Measurements from ENCODE around the gene CNDP2.
"Not testable (repeated sequence)": the region's sequence is repeated elsewhere in the genome, so short reads cannot be mapped to it uniquely, and the experiment has no call there.

The CNDP2 gene

GRCh38 chr18:74562775-74563174, 66.6 kb downstream of the CNDP2 start:
- no peaks in the 10 kb centered on the region for H3K36me3 ChIP-seq (ENCODE audit: control insufficient read depth, insufficient read depth, low read length)
- H3K9ac ChIP-seq (ENCODE audit: low read length), result no peak overlapping the region
- H3K27me3 ChIP-seq (ENCODE audit: control insufficient read depth, insufficient read depth, low read length), result no peaks in the 10 kb centered on the region
- no peak overlapping the region for H3K27ac ChIP-seq (ENCODE audit: low read depth, low read length)
- H3K4me3 ChIP-seq (ENCODE audit: low read length), result no peak overlapping the region
- no peaks in the 10 kb centered on the region for H3K4me1 ChIP-seq (ENCODE audit: control insufficient read depth, insufficient read depth, low read length)

- H3K27ac ChIP-seq (ENCODE audit: low read depth, low read length), result no peak overlapping the region
- no peak overlapping the region for H3K9ac ChIP-seq (ENCODE audit: low read length)
- H3K36me3 ChIP-seq (ENCODE audit: control insufficient read depth, insufficient read depth, low read length), result no peaks in the 10 kb centered on the region
- no peaks in the 10 kb centered on the region for H3K4me1 ChIP-seq (ENCODE audit: control insufficient read depth, insufficient read depth, low read length)
- H3K27me3 ChIP-seq (ENCODE audit: control insufficient read depth, insufficient read depth, low read length), result no peaks in the 10 kb centered on the region
- H3K4me3 ChIP-seq (ENCODE audit: low read length), result no peak overlapping the region
These were observed 67.8 kb downstream of the CNDP2 start for GRCh38 chr18:74563999-74564398.

- not testable (repeated sequence) for H3K9ac ChIP-seq (ENCODE audit: low read length); H3K36me3 ChIP-seq (ENCODE audit: control insufficient read depth, insufficient read depth, low read length); H3K4me1 ChIP-seq (ENCODE audit: control insufficient read depth, insufficient read depth, low read length); H3K27ac ChIP-seq (ENCODE audit: low read depth, low read length); H3K27me3 ChIP-seq (ENCODE audit: control insufficient read depth, insufficient read depth, low read length); H3K4me3 ChIP-seq (ENCODE audit: low read length)
These were observed 69.0 kb downstream of the CNDP2 start for GRCh38 chr18:74565164-74565563.

- not testable (repeated sequence) for H3K27me3 ChIP-seq (ENCODE audit: control insufficient read depth, insufficient read depth, low read length); H3K4me1 ChIP-seq (ENCODE audit: control insufficient read depth, insufficient read depth, low read length); H3K9ac ChIP-seq (ENCODE audit: low read length); H3K4me3 ChIP-seq (ENCODE audit: low read length); H3K27ac ChIP-seq (ENCODE audit: low read depth, low read length); H3K36me3 ChIP-seq (ENCODE audit: control insufficient read depth, insufficient read depth, low read length)
These were observed 69.8 kb downstream of the CNDP2 start for GRCh38 chr18:74565993-74566392.

- Histone ChIP-seq H3K36me3 (ENCODE audit: control insufficient read depth, insufficient read depth, low read length) (no peaks in the 10 kb centered on the region), H3K27me3 (ENCODE audit: control insufficient read depth, insufficient read depth, low read length) (no peaks in the 10 kb centered on the region), H3K27ac (ENCODE audit: low read depth, low read length) (no peak overlapping the region), H3K4me3 (ENCODE audit: low read length) (no peak overlapping the region), H3K9ac (ENCODE audit: low read length) (no peak overlapping the region), H3K4me1 (ENCODE audit: control insufficient read depth, insufficient read depth, low read length) (no peaks in the 10 kb centered on the region)
These were observed 71.7 kb downstream of the CNDP2 start for GRCh38 chr18:74567822-74568221.

- Histone ChIP-seq H3K27ac (ENCODE audit: low read depth, low read length) (no peak overlapping the region), H3K36me3 (ENCODE audit: control insufficient read depth, insufficient read depth, low read length) (no peaks in the 10 kb centered on the region), H3K27me3 (ENCODE audit: control insufficient read depth, insufficient read depth, low read length) (no peaks in the 10 kb centered on the region), H3K4me3 (ENCODE audit: low read length) (no peak overlapping the region), H3K9ac (ENCODE audit: low read length) (no peak overlapping the region), H3K4me1 (ENCODE audit: control insufficient read depth, insufficient read depth, low read length) (no peaks in the 10 kb centered on the region)
These were observed 73.2 kb downstream of the CNDP2 start for GRCh38 chr18:74569401-74569800.

- no peak overlapping the region for H3K27ac ChIP-seq (ENCODE audit: low read depth, low read length)
- H3K4me1 ChIP-seq (ENCODE audit: control insufficient read depth, insufficient read depth, low read length), result no peaks in the 10 kb centered on the region
- no peak overlapping the region for H3K4me3 ChIP-seq (ENCODE audit: low read length)
- H3K9ac ChIP-seq (ENCODE audit: low read length), result no peak overlapping the region
- no peaks in the 10 kb centered on the region for H3K36me3 ChIP-seq (ENCODE audit: control insufficient read depth, insufficient read depth, low read length)
- no peaks in the 10 kb centered on the region for H3K27me3 ChIP-seq (ENCODE audit: control insufficient read depth, insufficient read depth, low read length)
These were observed 74.1 kb downstream of the CNDP2 start for GRCh38 chr18:74570266-74570665.

DNA sequence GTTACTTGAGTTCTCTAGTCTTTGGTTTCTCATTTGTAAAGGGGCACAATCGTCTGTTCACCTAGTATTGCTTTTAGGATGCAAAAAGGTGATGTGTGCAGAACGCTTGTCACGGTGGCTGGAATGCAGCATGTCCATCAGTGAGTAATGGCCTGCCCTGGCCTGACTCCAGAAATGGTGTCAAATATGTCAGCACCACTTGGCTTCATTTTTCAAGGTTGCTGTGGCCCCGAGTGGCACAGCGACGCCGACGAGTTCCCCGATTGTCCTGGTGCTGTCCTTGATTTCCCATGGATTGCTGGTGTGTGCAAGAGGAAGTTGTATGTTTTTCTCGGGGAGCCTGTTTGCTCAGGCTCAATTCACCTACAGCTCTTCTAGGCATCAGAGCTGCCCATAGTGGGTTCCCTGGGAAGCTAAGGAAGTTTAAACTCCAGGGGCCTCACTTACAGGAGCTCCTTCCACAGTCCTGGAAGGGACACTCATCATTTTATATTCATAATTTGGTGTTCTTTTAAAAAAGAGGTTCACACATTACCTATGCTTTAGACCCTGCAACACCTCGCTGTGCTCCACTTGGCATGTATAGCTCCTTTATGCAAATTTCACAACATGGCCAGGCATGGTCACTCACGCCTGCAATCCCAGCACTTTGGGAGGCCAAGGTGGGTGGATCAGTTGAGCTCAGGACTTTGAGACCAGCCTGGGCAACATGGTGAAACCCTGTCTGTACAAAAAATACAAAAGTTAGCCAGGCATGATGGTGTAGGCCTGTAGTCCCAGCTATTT, 75.9 kb downstream of the CNDP2 start:
- H3K4me3 ChIP-seq (ENCODE audit: low read length), result no peak overlapping the region
- H3K27ac ChIP-seq (ENCODE audit: low read depth, low read length), result no peak overlapping the region
- no peaks in the 10 kb centered on the region for H3K36me3 ChIP-seq (ENCODE audit: control insufficient read depth, insufficient read depth, low read length)
- H3K9ac ChIP-seq (ENCODE audit: low read length), result no peak overlapping the region
- no peaks in the 10 kb centered on the region for H3K4me1 ChIP-seq (ENCODE audit: control insufficient read depth, insufficient read depth, low read length)
- H3K27me3 ChIP-seq (ENCODE audit: control insufficient read depth, insufficient read depth, low read length), result no peaks in the 10 kb centered on the region

- Histone ChIP-seq H3K9ac (ENCODE audit: low read length) (no peak overlapping the region), H3K27ac (ENCODE audit: low read depth, low read length) (no peak overlapping the region), H3K27me3 (ENCODE audit: control insufficient read depth, insufficient read depth, low read length) (no peaks in the 10 kb centered on the region), H3K4me1 (ENCODE audit: control insufficient read depth, insufficient read depth, low read length) (no peaks in the 10 kb centered on the region), H3K4me3 (ENCODE audit: low read length) (no peak overlapping the region), H3K36me3 (ENCODE audit: control insufficient read depth, insufficient read depth, low read length) (no peaks in the 10 kb centered on the region)
These were observed 76.9 kb downstream of the CNDP2 start for GRCh38 chr18:74573053-74573452.
